ENCODE results near the gene RAC2. TPM values are rescaled to one million over a fixed set of nuclear protein-coding genes. Genes with fewer than 3 reads are reported as not detected.

The RAC2 gene
- total RNA-seq, 1 donor from 2014 or later, result 11.5 TPM

DNA sequence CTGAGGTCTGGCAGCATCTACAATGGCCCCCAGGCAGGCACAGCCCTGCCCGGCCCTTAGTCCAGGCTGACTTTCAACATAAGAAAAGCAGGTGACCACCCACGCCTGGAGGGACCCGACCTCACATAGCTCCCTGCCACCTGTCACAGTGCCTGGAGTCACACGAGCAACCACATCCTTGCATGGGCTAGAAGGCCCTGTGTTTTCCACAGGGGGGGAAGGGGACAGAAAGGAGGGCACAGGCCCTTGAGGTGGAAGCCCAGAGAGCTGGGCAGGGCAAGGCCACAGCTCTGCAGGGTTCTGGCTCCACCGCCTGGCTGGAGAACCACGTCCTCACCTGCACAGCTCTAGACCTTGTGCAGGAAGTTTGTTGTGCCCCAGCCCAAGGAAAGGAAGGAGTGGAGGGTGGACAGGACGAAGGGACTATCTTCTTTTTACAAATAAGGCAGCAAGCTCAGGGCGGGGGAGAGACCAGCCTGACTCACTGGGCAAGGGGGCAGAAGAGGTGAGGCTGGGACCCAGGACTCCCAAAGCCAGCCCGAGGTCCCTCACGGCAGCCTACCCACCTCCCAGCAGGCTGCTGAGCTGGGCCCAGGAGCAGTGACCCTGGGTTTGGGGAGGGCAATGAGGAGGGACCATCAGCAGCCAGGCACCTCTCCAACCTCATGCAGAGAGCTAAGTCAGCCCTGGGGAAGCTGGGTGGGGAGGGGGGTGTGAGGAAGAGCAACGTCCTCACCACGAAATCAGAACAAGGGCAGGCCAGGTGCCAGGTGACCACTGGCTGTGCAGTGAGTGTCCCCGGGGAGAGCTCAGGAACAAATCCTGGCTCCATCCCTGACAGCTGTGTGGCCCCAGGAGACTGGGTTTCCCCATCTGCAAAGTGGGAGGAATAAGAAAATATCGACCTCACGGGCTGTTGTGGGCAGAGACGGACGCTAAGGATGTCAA, 60.4 kb downstream of the RAC2 start:
- no peaks in the 10 kb centered on the region for H3K27me3 ChIP-seq
- H3K36me3 ChIP-seq, result peaks cover 0 to 5% of the 10 kb centered on the region in 2 donors
- H3K27ac ChIP-seq, result no peak overlapping the region
- DNase-seq (ENCODE audit: low spot score in 2 of 2), result no peak
- TF ChIP-seq, protein P1, sequence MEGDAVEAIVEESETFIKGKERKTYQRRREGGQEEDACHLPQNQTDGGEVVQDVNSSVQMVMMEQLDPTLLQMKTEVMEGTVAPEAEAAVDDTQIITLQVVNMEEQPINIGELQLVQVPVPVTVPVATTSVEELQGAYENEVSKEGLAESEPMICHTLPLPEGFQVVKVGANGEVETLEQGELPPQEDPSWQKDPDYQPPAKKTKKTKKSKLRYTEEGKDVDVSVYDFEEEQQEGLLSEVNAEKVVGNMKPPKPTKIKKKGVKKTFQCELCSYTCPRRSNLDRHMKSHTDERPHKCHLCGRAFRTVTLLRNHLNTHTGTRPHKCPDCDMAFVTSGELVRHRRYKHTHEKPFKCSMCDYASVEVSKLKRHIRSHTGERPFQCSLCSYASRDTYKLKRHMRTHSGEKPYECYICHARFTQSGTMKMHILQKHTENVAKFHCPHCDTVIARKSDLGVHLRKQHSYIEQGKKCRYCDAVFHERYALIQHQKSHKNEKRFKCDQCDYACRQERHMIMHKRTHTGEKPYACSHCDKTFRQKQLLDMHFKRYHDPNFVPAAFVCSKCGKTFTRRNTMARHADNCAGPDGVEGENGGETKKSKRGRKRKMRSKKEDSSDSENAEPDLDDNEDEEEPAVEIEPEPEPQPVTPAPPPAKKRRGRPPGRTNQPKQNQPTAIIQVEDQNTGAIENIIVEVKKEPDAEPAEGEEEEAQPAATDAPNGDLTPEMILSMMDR (IDR thresholded peaks at IDR 0.05), result no peak
- H3K4me3 ChIP-seq, result no peak overlapping the region
- H3K9me3 ChIP-seq, result no peaks in the 10 kb centered on the region
- intact Hi-C loops (cut with DNase I), result no loop called here
- H3K4me1 ChIP-seq, result peaks cover 6 to 20% of the 10 kb centered on the region in 2 donors

DNA sequence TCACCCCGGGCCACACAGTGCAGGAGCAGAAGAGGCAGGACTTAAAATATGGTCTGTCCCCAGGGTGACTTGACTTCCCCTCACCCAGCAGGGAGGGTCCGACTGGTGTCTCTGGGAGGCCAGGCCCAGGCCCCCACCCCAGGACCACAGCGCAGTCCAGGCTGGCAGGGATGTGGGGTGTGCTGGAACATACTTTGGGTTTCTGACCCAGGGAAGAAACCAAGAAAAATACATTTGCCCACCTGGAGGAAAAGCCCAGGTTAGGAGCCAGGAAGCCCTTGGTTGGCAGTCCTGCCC, 61.2 kb downstream of the RAC2 start:
- H3K36me3 ChIP-seq, result peaks cover 0 to 5% of the 10 kb centered on the region in 2 donors
- H3K4me1 ChIP-seq, result peaks cover 6 to 12% of the 10 kb centered on the region in 2 donors
- no peak overlapping the region for H3K4me3 ChIP-seq
- DNase-seq (ENCODE audit: low spot score in 2 of 2), result no peak
- H3K27me3 ChIP-seq, result no peaks in the 10 kb centered on the region
- intact Hi-C loops (cut with DNase I), result no loop called here
- no peak overlapping the region for H3K27ac ChIP-seq
- no peaks in the 10 kb centered on the region for H3K9me3 ChIP-seq
- TF ChIP-seq, protein P1 (IDR thresholded peaks at IDR 0.05), result no peak

DNA sequence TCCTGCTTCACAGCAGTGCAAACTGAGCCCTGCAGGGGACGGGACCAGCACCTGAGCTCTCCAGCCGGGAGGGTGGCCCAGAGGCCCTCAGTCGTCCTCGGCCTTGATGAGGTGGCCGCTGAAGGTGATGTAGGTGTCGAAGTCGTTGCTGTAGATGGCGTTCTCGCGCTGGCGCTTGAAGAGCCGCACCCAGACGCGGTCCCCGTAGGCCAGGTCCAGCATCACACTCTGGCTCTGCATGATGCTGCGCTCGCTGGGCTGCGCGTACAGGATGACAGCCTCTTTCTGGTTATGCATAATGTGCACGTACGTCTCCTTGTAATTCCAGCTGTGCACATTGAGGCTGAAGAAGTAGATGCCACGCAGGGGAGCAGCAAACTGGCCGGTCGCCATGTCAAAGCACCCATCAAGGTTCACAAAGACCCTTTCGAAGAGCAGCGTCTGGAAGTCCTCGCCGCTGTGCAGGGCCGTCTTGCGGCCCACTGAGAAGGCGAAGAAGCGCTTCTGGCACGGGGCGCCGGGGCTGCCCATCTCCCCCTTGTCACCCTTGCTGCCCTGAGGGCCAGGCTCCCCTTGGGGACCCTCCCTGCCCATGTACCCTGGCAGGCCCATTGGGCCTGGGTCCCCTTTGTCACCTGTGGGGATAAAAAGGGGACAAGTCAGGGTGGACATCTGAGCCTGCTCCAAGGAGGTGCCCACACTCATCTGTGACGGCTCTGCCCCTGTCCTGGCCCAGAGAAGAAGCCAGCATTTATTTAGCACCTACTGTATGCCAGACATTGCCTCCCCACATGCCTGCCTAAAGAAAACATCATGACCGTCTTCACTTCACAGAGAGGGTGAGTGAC, 61.7 kb downstream of the RAC2 start:
- TF ChIP-seq, protein P1 (IDR thresholded peaks at IDR 0.05), result no peak
- no peak overlapping the region for H3K4me3 ChIP-seq
- H3K4me1 ChIP-seq, result peaks cover 5 to 6% of the 10 kb centered on the region in 2 donors
- H3K9me3 ChIP-seq, result no peaks in the 10 kb centered on the region
- DNase-seq (ENCODE audit: low spot score in 2 of 2), result no peak
- peaks cover 0 to 5% of the 10 kb centered on the region in 2 donors for H3K36me3 ChIP-seq
- intact Hi-C loops (cut with DNase I), result no loop called here
- H3K27ac ChIP-seq, result no peak overlapping the region
- H3K27me3 ChIP-seq, result no peaks in the 10 kb centered on the region

DNA sequence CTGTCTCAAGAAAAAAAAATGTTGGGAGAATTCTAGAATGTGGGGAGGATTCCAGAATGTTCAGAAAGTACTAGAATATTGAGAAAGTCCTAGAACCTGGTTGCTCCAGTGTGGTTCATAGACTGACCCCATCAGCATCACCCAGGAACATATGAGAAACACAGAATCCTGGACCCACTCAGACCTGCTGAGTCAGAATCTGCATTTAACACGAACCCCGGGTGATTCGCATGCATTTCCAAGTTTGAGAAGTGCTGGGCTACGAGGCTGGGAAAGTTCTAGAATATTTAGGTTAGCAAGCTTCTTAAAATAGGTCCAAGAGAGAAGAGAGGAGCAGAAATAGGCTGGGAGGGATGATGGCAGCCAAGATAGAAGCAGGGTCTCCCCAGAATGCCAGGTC, 62.4 kb downstream of the RAC2 start:
- DNase-seq (ENCODE audit: low spot score in 2 of 2), result no peak
- no peak overlapping the region for H3K27ac ChIP-seq
- no peaks in the 10 kb centered on the region for H3K27me3 ChIP-seq
- intact Hi-C loops (cut with DNase I), result no loop called here
- H3K9me3 ChIP-seq, result no peaks in the 10 kb centered on the region
- H3K36me3 ChIP-seq, result peaks cover 0 to 5% of the 10 kb centered on the region in 2 donors
- no peak overlapping the region for H3K4me3 ChIP-seq
- H3K4me1 ChIP-seq, result peaks cover 4% of the 10 kb centered on the region in 2 donors
- TF ChIP-seq, protein P1 (IDR thresholded peaks at IDR 0.05), result no peak

DNA sequence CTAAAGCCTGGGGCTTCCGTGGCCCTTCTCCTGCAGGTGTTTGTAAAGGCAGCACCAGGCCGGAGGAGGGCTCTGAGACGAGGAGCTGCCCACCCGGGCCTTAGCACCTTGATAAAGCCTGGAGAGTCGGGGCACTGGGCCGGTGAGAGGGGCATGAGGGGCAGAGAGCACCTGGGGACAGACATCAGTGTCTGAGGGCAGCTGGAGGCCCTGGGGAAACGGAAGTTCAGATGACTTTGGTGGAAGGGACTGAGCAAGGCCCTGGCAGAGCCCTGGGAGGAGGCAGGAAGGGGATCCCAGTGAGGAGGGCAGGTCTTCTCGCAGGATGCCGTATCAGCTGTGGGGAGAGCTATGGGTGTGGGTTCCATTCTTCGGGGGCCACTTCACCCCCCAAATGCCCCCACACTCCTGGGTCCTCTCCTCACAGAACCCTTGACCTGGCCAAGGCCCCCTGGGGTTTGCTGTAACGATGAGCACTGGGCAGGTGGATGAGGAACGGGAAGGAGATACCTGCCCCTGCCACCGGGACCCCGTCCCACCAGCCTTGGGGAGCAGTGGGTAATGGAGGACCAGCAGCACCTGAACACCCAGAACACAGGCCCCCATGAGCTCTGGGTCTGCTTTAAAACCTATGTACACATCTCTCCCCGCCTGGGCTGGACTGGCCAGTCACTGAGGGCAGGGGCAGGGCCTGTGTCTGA, 63.4 kb downstream of the RAC2 start:
- TF ChIP-seq, protein P1 (IDR thresholded peaks at IDR 0.05), result no peak
- Histone ChIP-seq H3K36me3 (peaks cover 0 to 5% of the 10 kb centered on the region in 2 donors), H3K9me3 (no peaks in the 10 kb centered on the region), H3K27me3 (no peaks in the 10 kb centered on the region), H3K4me3 (no peak overlapping the region), H3K27ac (no peak overlapping the region), H3K4me1 (peaks cover 12 to 13% of the 10 kb centered on the region in 2 donors)
- intact Hi-C loops (cut with DNase I), result no loop called here
- peak in 1 of 2 donors; percentile 63 for DNase-seq (ENCODE audit: low spot score in 2 of 2)
